Measurements from ENCODE around the gene CCDC102B.

CCDC102B gene

DNA sequence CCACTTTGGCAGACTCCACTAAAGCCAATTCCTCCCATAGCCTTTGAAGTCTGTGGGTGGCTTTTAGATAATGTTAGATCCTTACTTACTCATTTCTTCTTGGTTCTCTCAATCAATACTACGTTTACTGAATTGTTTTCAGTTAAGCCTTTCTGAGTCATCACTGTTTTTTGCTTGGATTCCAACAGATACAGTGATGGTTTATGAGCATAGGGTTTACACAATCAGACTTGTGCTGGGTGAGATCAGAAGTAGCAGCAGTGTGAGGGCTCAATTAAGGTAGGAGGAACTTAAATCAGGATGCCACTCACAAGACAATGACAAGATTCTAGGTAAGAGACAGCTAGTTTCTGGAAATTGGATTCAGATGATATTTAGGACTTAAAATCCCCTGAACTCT, 305.1 kb downstream of the CCDC102B start:
- DNase-seq: no peak

Measured in NCI-H2107 (cell line).